A204.1 (cell line): ENCODE data around the gene ZDHHC16.

Source experiments
- FAIRE-seq: peaks from 2 replicates; lab custom pipeline; 2012; peaks lifted over from hg19 to GRCh38; lab: Jason Lieb, UNC

The ZDHHC16 gene

DNA sequence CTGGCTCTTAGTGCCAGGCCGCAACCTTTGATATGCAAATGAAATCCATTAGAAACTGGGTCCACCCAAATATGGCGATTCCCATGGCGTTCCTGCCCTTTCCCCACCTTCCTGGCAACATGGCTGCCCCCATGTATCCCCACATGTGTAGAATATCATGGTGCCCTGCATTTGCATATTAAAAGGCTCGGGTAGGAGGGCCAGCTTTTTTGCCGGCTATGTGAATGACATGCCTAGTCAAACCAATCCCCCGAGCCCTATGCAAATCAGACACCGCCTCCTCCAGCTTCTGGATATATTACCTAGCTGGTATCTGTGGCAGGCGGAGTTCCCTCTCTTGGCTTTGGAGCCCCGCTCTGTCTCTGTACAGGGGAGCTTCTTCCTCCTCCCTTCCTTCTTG is 34.0 kb downstream of the ZDHHC16 start:
- FAIRE-seq = no peak

DNA sequence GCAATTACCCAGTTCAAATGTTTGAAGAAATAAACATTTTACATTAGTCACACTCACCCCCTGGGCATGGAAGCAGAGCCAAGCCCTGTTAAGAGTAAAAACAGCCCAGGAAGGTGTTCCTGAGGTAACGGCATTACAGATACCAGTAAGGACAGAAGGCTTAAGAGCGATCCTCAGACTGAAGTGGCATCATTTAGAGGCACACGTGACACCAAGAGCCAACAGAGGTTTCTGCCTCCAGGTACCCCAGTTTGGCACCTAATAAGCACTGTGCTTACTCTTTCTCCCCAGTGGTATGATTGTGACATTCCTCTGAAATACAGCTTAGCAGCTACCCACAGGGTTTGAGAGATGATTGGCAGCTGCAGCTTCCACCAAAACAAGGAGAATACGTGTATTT is 35.1 kb downstream of the ZDHHC16 start:
- FAIRE-seq = no peak

DNA sequence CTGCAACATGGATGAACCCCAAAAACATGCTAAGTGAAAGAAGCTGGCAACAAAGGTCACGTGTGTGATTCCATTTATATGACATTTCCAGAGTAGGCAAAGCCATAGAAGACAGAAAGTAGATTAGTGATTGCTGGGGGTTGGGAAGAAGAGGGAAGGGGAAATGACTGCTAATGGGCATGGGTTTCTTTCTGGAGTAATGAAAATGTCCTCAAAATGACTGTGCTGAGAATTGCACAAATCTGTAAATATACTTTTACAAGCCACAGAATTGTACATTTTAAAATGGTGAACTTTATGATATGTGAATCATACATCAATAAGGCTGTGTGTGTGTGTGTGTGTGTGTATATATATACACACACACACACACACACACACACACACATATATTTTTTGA is 36.4 kb downstream of the ZDHHC16 start:
- FAIRE-seq = no peak

DNA sequence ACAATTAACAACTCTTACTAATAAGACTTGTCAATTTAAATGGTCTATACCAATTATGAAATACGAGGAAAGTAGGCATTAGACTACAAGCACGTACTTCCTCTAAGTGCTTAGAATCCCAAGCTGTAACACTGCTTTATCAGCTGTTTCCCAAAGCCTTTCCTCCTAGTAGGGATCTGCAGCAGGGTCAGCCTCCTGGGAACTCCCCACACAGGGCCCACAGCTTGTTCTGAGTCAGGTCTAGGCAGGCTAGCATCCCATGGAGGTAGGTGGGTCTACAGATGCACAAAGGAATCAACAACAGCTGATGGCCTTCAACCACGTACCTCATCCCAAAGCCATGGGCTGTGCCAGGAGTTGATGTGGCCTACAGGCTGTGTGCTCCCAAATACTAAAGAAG is 37.5 kb downstream of the ZDHHC16 start:
- no peak for FAIRE-seq

DNA sequence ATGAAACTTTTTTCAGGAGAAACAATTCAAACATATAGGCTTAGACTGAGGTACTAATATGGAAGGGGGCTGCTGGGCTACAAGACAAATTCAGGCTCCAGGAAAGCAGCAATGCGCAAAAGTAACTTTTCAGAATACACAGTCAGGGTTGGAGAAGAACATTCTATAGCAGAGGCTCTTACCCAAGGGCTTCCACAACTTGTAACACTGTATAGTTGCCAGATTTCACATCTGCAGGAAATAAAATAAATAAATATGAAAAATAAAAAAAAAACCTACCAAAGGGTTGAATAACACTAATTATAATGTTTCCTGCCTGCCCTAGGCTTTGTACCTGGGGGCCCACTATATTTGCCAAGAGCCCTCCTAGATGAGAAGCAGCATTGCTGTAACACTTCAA is 37.9 kb downstream of the ZDHHC16 start:
- no peak for FAIRE-seq

DNA sequence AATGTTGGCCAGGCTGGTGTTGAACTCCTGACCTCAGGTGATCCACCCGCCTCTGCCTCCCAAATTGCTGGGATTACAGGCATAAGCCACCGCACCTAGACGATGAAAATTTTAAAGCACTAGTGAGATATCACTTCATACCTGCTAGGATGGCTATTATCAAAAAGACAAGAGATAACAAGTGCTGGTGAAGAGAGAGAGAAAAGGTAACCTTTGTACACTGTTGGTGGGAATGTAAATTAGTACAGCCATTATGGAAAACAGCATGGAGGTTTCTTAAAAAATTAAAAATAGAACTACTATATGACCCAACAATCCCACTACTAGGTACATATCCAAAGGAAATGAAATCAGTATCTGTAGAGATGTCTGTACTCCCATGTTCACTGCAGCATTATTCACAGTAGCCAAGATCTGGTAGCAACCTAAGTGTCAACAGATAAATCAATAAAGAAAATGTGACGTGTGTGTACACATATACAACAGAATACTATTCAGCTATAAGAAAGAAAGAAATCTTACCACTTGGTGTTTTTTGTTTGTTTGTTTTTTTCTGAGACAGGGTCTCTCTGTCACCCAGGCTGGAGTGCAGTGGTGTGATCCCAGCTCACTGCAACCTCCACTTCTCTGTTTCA is 39.8 kb downstream of the ZDHHC16 start:
- no peak for FAIRE-seq

DNA sequence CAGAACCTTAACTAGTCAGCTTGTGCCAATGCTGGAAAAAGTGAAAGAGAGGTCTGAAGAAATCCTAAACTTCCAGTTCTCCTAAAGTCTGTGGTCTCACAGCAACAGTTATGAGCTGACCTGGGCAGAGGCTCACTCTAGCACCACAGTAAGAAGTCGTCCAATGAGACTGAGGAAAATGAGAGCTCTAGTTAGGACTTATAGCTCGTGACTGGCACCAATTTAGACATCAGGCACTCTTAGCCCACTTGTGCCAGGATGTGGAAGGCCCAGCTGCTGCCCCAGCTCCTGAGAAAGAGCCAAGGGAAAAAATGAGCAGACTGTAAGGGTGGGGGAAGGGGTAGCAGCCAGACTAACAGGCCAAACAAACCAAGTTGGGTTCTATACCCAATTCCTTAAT is 44.6 kb downstream of the ZDHHC16 start:
- no peak for FAIRE-seq

DNA sequence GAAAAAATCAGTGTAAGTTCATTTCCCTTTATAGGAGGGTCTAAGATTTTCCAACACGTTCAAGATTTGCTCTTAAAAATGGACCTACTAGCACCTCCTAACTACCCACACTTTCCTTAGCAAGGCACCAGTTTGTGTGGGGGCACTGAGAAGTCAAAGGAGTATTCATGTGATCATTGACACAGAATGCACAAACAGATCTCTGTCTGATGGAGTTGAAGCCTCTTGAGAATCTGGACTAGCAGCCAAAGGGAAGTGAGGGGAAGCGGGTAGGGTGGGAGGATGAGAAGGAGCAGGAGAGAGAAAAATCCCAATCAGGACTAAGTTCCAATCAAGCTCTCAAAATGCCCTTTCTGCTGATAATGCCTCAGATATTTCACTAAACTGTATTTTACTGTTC is 48.2 kb downstream of the ZDHHC16 start:
- no peak for FAIRE-seq

DNA sequence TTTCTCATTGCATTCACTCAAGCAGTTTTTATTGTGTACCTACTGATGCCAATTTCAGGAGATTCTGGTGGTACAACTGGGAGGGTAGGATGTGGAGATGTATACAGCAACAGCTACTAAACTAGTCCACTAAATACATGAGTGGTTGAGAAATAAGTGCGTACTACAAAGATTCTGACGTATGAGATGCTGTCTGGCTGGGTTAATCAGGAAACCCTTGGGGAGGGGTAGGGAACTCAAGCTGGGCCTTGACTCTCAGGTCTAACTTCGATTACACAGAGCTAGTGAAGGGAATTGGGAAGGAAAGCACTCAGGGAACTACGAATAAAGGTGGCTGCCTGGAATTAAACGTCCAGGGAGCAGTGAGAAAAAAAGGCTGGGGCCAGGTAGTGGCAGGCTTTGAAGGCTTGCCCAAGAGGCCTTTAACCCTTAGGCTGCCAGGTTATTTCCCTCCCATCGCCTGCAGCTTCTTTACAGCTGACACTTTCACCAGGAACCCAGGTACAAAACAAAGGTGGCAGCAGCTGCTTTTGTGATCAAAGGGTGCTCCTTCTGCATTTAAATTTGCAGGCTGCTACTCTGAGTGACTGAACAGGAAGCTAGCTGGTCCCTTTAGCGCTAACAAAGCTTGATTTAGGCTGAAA is 49.0 kb downstream of the ZDHHC16 start:
- no peak for FAIRE-seq

DNA sequence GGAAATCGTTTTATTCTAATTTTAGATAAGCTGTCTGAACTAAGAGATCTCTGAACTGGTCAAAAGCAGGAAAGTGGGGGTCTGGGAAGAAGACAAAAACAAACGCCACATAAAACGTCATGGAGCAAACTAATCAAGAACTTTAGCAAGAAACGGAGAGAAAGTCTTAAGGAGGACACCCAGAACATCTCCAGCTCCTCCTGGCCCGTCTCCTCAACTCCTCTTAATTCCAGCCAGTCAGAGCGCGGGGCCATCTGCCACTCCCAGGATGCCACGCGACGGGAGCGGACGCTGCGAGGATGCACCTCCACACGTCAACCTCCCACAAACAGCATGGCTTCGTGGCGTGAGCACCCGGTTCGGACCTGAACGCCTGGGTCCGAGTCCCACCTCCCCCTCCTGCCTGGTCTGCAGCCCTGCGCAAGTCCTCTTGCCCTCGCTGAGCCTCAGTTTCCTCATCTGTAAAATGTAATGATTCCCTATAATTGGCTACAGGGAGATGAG is 51.6 kb downstream of the ZDHHC16 start:
- peak; percentile 58 for FAIRE-seq

DNA sequence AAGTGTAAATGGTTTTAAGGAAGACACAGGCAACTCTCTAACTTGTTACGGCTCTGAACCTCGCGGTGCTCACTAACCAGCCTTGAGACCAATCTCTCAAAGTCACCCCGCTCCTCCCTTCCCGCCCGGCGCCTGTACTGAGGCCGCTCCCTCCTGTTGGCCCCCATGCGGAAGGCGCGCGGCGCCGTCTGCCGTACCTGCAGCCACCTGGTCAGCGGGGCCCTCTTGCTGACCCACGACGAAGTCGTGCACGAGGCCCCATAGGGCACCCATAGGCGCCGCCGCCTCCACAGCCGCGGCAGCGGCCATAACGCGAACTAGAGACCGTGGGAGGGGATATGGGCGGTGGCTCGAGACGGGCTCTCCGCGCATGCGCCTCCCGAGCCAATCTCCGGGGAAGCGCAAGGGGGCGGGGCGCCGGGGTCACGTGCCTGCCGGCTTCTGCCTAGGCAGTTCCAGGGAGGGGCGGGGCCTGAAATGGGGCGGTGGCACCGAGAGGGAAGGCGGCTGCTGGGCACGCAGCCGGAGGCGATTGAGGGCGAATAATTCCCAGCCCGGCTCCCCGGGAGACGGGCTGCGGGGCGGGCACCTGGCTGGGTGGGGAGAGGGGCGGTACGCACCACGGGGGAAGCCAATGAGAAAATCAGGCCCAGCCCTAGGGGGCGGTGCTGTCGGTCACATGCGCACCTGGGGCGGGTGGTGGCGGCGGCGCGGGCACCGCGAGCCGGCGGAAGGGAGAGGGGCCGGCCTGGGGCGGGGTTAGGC is 52.3 kb downstream of the ZDHHC16 start, which contains the start of gene MMS19:
MMS19 (minus strand) TSS at position 347 of the 765 bp plus-strand sequence; CDS start at position 309, 38 bp downstream.
- peak; percentile 90 for FAIRE-seq

DNA sequence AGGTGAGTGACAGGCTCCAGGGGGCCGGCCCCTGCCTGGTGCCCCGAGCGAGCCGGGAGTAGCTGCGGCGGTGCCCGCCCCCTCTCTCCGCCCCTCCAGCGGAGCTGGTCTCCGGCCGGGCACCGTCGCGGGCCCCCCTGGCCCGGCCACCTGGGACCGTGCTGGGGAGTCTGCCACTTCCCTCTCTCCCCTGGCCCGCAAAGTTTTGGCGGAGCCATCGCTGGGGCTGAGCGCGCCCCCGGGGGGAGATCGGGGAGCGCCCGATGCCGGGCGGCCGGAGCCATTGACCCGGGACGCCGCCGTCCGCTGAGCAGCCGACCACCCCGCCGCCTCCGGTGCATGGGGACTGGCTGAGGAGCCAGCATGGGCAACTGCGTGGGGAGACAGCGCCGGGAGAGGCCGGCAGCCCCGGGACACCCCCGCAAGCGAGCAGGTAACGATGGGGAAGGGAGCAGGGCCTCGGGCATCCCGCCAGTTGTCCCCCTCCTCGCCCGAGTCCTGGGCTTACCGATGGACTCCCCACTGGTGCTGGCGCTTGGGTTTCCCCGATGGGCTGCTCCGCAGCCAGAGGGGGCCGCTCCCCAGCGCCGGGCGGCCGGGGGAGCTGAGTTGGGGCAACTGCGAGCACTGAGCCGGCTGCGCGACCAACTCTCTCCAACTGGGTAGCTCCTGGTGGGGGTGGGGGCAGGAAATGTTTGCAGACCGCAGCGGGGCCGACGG is 53.0 kb downstream of the ZDHHC16 start, which contains the start of gene UBTD1:
UBTD1 (plus strand) TSS at position 84 of the 720 bp plus-strand sequence; CDS start at position 364, 280 bp downstream.
- no peak for FAIRE-seq

DNA sequence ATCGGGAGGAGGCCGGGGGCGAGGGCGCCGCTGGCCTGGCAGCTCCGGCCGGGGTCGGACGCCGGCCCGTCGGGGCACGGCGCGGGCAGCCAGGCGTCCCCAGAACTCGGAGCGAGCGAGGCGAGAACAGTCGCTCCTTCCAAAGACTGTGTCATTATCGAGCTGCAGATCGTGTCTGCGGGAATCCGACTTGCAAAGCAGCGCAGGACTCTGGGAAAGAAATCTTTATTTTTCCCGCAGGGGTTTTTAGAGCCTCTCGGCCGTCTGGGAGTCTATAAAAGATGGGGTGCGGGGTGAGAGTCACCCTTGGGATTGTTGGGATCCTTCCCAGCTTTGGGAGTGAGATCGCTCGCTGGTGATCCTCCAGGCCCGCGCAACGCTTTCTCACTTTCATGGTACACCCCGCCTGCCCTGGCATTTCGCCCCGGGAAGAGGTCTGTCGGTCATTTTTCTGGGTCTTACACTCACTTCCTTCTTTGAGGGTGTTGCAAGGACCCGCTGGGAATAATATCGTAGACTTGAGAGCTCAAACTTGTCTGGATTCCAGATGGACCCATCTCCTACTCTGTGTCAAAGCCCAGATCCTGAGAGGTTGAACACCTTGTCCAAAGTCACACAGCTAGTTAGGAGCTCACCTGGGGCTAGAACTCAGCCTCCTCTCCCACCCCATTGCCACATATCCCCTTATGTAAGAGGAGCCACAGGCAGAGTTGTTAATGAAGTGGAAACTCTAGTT is 53.8 kb downstream of the ZDHHC16 start:
- no peak for FAIRE-seq

DNA sequence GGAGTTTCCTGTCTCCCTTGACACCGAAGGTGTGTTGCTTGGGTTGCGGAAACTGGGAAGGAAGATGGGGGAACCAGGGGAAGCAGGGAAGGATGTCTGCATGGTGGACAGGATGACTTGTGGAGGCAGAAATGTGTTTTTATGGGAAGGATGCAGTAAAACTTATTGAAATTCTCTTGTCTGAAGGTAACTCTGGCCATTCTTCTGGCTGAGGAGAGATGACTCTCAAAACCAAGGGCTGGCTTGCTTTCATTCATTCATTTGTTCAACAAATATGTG is 54.3 kb downstream of the ZDHHC16 start:
- FAIRE-seq = no peak

DNA sequence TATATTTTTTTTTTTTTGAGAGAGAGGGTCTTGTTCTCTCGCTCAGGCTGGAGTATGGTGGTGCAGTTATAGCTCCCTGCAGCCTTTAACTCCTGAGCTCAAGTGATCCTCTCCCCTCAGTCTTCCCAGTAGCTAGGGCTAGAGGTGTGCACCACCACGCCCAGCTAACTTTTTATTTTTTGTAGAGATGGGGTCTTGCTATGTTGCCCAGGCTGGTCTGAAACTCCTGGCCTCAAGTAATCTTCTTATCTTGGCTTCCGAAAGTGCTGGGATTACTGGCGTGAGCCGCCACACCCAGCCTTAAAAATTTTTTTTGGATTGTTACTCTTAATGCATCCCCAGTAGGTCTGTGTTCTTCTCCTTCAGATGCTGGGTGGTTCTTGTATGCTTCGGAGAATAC is 56.9 kb downstream of the ZDHHC16 start:
- FAIRE-seq = no peak

DNA sequence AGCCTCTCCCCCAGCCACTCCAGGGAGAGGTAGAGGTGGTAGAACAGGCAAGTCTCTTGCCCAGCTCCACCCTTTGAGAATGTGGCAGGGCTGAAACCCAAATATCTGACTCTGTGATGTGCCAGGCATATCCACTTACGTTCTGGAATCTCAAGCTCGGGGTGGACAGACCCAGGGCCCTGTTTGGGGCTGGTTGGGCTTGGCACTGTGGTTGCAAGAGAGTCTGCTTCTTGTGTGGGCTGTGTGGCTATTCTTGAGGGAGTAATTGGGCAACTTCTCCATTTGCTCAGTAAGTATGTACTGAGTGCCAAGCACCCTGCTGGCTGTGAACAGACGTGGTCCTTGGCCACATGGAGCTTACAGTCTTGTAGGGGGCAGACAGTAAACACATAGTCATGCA is 57.4 kb downstream of the ZDHHC16 start:
- no peak for FAIRE-seq

DNA sequence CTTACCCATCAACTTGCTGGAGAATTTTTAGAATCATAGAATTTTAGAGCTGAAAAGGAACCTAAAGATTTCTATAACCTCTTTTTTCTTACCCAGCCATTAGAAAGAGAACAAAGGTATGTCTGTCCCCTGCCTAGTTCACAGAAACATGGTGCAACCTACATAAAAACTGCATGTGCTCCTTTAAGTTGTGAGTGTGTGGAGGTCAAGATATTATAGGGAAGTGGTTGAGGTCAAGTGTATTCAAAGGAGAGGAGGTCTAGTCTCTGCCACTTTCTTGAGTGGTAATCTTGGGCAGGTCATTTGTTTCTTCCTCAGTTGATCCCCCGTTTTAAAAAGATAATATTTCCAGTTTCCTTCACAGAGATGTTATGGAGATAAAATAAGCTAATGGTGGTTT is 59.2 kb downstream of the ZDHHC16 start:
- FAIRE-seq = no peak

DNA sequence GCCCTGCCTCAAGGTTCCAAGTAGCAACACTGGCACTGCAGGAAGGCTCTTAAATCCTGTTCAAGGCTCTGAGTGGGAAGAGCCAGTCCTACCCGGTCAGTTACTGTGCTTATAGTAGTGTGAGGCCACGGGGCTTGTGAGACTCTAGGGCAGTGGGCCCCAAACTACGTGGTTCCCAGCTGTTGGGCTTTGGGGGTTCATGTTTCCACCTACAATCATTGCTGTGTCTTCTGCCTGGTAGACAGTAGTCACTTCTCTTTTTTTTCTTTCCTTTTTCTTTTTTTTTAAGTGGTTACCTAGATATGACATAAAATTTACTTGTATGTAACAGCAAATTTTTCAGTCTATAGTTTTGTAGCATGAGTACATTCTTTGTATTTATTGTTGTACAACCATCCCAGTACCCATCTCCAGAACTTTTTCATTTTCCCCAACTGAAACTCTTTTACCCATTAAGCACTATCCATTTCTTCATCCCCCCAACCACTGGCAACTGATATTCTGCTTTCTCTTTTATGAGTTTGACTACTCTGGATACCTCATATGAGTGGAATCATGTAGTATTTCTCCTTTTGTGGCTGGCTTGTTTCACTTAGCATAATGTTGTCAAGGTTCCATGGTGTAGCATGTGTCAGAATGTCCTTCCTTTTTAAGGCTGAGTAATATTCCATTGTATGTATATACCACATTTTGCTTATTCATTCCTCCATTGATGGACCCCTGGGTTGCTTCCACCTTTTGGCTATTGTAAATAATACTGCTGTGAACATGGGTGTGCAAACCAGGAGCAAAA is 60.4 kb downstream of the ZDHHC16 start:
- no peak for FAIRE-seq
